Activated CD4-positive, alpha-beta T cell treated with anti-CD3 and anti-CD28 coated beads, Interleukin-2, amount 50 U/mL, for 16 hours (primary cell): Measurements from ENCODE around the gene ABCB4.
"Not testable (repeated sequence)": the region's sequence is repeated elsewhere in the genome, so short reads cannot be mapped to it uniquely, and the experiment has no call there.

Experiments used
- DNase-seq: peaks from one replicate; pipeline ENCODE4 v3.0.0-alpha.2; 2020

ABCB4 gene

DNA sequence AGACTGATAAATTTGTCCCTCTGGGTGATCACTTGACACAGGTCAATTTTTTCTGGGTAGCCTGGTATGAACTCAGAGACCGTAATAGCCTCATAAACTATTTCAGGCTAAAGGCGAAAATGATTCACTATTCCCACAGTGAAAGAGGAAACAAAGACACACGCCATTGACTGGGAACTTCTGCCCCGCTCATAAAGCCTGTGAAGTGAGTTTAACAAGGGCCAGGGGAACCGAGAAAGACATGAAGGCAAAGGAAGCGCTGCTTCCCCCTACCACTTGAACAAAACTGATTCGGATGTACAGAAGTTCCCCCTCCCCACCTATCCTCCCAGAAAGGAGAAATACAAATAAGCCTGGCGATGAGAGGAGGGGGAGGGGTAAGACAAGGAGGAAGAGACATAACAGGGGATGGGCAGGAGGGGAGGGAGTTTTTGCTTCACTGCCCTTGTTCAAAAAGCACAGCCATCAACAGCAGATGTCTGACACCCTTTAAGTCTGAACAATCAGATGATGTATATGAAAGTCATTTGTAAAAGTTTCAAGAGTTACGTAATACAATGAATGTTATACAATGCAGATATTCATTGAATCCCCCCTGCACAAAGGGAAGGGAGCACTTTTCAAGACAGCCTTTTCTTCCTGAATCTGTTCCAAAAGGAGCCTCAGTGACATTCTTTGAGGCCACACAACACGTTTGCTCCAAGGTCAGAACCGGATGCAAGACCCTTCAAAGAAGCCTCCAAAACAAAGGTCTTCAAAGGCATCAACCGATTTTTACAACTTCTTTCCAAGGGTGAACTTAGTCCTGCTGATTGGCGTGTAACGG lies 734 bp downstream of the ABCB4 start:
- no peak for DNase-seq

DNA sequence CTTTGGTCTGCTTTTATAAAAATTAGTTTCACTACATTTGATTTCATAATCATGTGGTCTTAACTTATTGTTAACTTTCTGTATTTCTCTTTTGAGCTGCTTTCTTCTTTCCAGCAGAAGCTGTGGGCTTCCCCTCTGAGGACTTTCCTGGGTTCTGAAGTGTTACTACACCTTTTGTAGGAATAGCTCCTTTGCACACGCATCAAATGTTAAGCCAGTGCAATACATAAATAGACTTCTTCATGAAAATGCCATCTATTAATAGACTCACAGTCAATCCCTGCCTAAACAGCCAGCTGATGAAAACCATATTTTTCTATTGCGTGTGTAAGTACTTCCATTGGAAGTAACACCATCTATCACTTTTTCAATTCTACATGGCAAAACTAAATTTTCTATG lies 1.5 kb downstream of the ABCB4 start:
- DNase-seq: no peak

DNA sequence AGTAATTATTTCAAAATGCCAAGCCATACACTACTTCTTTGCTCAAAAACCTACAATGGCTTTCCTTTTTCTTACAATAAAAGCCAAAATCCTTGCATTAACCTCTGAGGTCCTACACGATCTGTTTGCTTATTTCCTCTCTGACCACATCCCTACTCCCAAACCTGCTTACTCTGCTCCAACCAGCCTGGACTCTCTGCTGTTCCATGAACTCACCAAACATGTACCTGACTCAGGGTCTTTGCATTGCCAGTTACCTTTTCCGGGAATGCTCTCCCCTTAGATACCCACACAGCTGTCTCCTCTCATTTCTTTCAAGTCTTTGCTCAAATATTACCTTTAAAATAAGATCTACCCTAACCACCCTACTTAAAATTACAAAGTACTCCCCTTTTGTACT lies 2.3 kb downstream of the ABCB4 start:
- DNase-seq: no peak

DNA sequence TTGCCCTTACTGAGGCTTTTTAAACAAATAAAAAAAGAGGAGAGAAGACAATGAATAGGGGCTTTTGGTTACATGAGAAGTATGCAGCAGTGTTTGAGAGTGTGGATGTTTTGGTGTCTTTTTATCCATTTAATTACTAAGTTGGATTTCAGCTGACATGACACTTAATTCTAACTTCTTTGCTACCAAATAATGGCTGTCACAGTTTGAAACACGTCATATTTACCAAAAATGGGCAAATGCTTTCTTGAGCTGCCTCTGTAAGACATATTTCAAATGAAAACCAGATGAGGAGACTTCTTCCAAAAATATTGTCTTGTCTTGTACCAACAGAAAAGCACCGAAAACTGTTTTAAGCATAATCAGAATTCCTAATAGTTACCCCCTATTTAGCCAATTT lies 4.0 kb downstream of the ABCB4 start:
- DNase-seq: no peak

DNA sequence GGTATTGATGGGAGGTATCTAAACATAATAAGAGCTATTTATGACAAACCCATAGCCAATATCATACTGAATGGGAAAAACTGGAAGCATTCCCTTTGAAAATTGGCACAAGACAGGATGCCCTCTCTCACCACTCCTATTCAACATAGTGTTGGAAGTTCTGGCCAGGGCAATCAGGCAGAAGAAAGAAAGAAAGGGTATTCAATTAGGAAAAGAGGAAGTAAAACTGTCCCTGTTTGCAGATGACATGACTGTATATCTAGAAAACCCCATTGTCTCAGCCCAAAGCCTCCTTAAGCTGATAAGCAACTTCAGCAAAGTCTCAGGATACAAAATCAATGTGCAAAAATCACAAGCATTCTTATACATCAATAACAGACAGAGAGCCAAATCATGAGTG lies 6.3 kb downstream of the ABCB4 start:
- not testable (repeated sequence) for DNase-seq

DNA sequence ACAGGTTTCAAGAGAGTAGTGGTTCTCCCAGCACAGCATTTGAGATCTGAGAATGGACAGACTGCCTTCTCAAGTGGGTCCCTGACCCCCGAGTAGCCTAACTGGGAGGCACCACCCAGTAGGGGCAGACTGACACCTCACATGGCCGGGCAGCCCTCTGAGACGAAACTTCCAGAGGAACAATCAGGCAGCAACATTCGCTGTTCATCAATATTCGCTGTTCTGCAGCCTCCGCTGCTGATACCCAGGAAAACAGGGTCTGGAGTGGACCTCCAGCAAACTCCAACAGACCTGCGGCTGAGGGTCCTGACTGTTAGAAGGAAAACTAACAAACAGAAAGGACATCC lies 10.0 kb downstream of the ABCB4 start:
- DNase-seq: not testable (repeated sequence)

DNA sequence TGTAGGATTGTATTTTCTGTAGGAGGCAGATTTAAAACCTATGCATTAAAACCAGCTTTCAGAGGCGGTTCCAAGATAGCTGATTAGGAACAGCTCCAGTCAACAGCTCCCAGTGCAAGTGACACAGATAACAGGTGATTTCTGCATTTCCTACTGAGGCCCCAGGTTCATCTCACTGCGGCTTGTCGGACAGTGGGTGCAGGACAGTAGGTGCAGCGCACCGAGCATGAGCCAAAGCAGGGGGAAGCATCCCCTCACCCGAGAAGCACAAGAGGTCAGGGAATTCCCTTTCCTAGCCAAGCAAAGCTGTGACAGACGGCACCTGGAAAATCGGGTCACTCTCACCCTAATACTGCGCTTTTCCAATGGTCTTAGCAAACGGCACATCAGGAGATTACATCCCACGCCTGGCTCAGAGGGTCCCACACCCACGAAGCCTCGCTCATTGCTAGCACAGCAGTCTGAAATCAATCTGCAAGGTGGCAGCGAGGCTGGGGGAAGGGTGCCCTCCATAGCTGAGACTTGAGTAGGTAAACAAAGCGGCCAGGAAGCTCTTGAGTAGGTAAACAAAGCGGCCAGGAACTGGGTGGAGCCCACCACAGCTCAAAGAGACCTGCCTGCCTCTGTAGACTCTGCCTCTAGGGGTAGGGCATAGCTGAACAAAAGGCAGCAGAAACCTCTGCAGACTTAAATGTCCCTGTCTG lies 10.5 kb downstream of the ABCB4 start:
- DNase-seq: not testable (repeated sequence)

DNA sequence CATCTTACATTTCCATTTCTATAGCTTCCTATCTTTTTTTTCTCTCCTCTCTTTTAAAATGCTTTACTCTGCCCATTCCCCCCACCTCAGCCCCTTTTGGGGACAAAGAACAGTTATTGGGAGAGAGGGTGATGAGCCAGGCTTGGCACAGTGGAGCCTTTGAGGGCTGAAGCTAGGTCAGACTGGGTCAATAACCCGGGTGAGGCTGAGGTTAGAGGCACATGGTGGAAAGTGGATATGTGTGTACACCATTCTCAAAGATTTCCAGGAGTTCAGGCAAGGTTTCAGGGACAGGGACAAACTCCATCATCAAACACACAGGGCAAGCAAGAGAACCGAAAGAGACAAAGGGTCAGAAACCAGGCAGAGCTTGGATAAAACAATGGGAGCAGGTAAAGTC lies 11.5 kb downstream of the ABCB4 start:
- no peak for DNase-seq

DNA sequence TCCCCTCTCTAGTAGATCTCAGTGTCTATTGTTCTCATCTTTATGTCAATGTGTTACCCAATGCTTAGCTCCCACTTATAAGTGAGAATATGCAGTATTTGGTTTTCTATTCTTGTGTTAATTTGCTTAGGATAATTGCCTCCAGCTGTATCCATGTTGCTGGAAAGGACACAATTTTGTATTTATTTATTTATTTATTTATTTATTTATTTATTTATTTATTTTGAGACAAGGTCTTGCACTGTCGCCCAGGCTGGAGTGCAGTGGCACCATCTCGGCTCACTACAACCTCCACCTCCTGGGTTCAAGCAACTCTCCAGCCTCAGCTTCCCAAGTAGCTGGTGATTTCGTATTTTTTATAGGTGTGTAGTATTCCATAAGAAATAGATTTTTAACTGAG lies 15.0 kb downstream of the ABCB4 start:
- DNase-seq: not testable (repeated sequence)

DNA sequence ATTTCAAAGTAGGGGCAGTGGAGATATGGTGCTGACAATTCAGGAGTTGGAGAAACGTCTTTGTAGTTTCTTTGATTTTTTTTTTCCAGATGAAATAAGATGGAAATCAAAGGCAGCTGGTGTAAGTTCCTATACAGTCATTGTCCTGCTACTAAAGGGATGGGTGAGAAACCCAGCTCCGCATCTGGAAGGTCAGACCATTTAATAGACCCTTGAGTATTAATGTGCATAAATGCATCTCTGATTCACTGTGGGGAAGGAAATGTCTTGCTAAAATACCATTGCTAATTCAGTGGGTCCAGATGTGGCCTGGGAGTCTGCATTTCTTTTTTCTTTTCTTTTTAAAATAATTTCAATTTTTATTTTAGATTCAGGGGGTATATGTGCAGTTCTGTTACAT lies 15.5 kb downstream of the ABCB4 start:
- no peak for DNase-seq

DNA sequence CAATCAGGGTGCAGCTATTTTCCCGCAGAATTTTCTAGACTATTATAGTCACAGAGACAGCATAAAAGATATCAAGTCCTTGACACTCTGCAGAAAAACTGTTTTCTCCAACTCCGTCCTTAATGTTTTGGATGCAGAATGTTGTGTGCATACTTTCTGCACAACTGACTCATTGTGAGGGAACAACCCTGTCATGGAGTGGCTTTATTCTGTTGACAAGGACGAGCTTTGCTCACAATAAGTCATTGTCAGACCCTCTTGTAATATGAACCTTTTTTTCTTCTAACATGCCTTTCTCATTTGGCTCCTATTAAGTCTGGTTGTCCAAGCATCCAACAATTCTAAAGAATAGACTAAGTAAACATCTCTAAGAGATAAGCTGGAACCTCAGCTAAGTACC lies 17.3 kb downstream of the ABCB4 start:
- DNase-seq: no peak

DNA sequence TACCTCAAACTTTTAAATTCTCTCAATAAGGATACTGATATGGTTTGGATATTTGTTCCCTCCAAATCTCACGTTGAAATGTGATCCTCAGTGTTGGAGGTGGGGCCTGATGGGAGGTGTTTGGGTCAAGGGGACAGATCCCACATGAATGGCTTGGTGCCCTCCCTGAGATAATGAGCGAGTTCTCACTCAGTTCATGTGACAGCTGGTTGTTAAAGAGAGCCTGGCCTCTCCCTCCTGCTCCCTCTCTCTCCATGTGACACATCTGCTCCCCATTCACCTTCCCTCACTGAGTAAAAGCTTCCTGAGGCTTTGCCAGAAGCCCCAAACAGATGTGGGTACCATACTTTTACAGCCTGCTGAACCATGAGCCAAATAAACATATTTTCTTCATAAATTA lies 19.2 kb downstream of the ABCB4 start:
- DNase-seq: no peak

DNA sequence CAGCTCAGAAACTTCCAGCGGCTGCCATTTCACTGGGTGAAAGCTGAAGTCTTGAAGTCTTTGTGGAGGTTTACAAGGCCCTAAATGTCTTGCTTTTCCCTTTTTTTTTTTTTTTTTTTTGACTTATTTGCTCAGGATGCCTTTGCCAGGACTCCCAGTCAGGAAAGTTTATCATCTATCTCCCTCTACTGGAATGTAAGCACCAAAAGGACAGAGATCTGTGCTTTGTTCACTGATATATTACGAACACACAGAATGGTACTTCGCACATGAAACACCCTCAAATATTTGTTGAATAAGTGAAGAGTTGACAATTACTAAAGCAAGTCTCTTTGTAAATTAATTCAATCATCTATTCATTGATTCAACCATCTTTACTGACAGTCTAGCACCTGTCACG lies 23.2 kb downstream of the ABCB4 start:
- no peak for DNase-seq

DNA sequence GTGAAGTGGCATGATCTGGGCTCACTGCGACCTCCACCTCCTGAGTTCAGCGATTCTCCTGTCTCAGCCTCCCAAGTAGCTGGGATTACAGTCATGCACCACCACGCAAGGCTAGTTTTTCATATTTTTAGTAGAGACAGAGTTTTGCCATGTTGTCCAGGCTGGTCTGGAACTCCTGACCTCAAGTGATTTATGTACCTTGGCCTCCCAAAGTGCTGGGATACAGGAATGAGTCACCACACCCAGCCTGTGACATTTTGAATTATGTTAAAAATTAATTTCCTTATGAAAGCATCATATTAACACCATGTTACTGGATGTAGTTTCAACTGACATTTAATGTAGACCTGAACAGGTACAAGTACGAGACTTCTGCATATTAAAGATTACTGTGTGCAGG lies 24.3 kb downstream of the ABCB4 start:
- DNase-seq: no peak

DNA sequence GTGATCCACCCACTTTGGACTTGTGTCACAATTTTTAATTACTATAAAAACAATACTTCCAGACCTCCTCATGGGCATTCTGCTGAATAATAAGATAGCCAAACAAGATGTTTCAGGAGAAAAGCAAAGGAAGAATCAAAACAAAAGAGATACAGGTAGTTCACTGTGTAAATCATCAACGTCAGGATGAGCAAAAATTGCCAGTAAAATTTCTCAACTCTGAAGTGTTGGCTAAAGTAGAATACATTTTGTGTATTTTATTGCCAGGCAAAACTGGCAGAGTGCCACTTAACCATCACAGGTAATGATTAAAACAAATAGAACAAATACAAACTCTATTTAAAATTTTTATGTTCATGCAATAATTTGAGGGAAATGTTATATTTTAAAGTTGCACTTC lies 24.8 kb downstream of the ABCB4 start:
- no peak for DNase-seq

DNA sequence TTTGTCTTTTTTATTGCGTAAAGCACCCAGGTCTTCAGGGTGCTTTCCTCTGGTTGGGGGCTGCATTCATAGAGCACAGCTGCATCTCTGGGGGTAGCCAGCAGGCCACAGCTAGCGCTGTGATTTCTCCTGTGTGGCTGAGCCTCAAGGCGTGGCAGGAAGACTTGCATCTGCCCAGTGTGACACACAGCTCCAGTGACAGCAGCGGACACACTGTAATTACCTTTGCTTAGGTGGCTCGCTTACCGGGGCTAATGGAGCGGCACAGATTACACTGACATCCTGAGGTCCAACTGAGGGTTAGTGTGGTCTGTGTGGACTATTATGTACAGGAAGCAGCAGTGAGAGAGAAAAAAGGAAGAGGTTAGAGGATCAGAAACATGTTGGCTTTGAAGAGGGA lies 27.1 kb downstream of the ABCB4 start:
- no peak for DNase-seq

DNA sequence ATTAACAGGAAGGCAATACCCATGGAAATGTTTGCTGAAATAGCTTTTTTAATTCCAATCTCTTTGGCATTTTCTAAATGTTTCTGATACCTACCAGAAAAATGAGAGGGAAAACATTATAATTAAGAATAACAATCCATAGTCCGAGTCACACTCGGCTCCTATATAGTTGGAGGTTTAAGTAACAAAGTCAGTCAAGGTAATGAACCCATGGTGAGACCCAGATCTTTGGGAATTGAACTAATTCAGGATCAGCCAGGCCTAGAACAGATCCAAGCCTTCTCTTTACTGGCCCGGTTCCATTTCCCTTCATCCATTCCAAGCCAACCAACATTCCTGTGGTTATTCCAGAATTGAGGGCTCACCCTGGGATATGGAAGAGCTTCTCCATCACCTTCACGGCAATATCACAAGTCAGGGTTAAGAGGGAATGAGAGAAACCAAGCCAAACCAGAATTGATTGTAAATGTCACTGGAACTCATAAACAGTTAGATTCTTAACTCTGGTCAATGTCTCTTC lies 28.3 kb downstream of the ABCB4 start:
- DNase-seq: no peak

DNA sequence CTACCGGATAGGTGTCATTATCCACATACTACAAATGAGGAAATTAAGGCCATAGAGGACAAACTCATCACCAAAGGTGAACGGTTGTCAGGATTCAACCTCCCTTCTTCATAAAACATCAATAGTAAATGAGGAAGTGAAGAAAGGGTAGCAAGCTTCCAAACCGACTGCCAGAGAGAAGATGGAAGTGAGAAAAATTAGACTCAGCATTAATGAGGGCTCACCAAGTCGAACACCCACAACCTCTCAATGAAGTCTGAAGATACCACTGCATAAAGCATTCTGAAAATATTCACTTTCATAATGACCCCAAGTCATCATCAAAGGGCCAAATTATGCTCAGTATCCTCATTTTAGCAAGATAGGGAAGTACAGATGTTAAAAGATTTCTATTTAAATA lies 29.6 kb downstream of the ABCB4 start:
- DNase-seq: no peak

DNA sequence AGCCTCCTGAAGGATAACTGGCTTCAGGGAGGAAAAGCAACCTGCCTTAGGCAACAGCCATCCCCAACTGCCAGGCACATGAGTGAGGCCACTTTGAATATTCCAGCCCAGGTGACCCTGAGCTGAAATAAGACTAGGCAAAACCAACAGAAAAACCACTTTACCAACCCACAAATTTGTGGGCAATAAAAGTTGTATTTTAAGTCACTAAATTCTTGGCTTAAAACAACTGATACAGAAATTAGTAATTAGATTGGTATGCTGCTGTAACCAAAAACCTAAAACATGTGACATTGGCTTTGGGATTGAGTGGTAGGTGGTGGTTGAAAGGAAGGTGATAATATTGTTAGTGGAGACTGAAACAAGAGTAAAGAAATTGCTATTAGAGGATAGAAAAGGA lies 39.9 kb downstream of the ABCB4 start:
- DNase-seq: peak; percentile 4

DNA sequence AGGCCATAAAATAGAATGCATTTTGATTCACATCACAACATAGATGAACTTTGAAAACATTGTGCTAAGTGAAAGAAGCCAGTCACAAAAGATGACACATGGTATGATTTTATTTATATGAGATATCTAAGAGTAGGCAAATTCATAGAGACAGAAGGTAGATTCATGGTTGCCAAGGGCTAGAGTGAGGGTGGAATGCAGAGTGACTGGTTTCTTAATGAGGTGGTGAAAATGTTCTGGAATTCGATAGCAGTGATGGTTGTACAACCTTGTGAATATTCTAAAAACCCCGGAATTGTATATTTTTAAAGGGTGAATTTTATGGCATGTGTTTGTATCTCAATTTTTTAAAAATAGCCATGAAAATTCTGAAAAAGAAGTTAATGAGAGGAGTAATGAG lies 42.9 kb downstream of the ABCB4 start:
- DNase-seq: no peak

DNA sequence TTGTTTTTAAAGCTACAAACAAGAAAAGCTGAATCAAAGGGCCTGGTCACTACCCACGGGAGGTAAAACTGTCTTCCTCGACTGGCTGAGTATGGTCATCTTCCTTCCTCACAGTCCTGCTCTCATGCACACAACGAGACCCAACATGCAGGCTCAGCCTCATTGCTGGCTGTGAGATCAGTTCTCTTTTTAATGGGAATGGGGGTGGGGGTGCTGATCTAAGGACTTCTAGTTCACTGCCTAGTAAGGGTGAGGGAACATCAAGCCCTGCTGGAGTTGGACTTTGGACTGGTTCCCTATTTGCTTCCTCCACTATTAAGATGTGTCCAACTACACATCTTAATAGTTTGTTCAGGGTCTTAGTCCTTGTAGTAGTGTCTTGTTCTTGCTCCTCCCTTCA lies 48.2 kb downstream of the ABCB4 start:
- no peak for DNase-seq

DNA sequence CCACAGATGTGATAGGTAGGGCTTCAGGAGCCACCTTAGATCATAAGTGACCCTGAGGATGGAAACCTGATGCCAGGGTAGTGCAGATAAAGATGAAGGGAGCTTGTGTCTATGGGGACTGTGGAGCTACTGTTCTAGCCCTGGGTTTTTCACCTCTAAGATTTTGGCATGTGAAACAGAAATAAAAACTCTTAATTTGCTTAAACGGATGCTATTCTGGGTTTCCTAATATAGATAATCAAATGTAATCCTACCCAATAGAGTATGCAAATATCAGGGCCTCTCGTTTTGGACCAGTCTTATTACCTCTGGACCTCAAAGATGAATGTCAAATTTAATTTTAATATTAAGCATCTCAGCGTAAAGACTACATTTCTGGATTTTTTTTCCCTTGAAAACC lies 49.3 kb downstream of the ABCB4 start:
- no peak for DNase-seq

DNA sequence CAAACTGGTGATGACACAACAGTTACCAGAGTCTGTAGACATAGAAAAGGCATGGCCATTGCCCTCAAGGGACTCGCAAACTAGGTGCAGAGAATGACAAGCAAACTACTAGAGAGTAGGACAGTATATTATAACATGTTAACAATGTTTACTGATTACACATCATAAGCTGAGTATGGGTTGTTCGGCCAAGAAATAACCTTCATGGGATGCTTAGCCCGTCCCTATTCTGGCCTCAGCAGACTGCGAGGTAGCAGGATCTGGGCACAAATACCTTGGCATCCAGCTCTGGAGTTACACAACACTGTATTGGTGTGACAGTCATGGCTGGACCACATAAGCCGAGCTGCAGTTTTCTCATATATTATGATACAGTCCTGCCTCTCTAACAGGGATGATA lies 51.4 kb downstream of the ABCB4 start:
- DNase-seq: no peak

DNA sequence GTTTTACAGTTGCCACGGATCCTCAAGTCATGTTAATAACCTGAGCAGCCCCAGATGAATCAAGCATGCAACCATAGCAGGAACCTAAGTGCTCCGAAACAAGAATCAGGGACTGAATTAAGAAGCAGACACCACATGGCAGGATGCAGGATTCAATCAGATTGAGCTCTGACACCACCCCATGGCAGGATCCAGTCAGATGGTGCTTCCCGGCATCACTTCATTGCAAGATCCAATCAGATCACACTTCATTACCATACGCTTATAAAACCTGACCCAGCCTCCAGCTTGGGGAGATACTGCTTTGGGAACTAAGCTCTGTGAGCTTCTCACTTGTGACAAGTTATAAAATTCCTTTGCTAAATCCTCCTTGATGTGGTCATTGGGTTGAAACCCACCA lies 55.3 kb downstream of the ABCB4 start:
- DNase-seq: no peak
